Muscle of leg (tissue), 11 donors: ENCODE results near the gene INVS. TPM values are rescaled to one million over a fixed set of nuclear protein-coding genes. Genes with fewer than 3 reads are reported as not detected.
A peak's percentile ranks its signal among the peaks of the same experiment; 100 is the strongest.
"Not testable (repeated sequence)": the region's sequence is repeated elsewhere in the genome, so short reads cannot be mapped to it uniquely, and the experiment has no call there.

Source experiments
- DNase-seq: peaks from one replicate; pipeline ENCODE4 v3.0.0; 2013
- H3K27ac ChIP-seq: one replicate; pipeline ENCODE4 v1.5.1; 2013; ENCODE audit warnings: mild to moderate bottlenecking, low read length, control low read depth
- H3K27me3 ChIP-seq: one replicate; pipeline ENCODE4 v1.6.1; 2013; ENCODE audit warnings: low read length; ENCODE audit not compliant: control insufficient read depth, insufficient read depth
- H3K36me3 ChIP-seq: one replicate; pipeline ENCODE4 v1.6.1; 2013; ENCODE audit warnings: low read length; ENCODE audit not compliant: control insufficient read depth, insufficient read depth
- H3K4me1 ChIP-seq: one replicate; pipeline ENCODE4 v1.6.1; 2013; ENCODE audit warnings: low read length; ENCODE audit not compliant: control insufficient read depth, insufficient read depth
- H3K4me3 ChIP-seq: one replicate; pipeline ENCODE4 v1.5.1; 2013; ENCODE audit warnings: low read length, control low read depth
- H3K9me3 ChIP-seq: replicated peaks from 2 replicates; pipeline ENCODE4 v1.6.1; 2013; ENCODE audit warnings: low read depth, low read length; ENCODE audit not compliant: control insufficient read depth
- WGBS: methylation state at CpG from one replicate; pipeline ENCODE4 v1.1.5; 2013; ENCODE audit warnings: missing lambda C conversion rate; ENCODE audit not compliant: insufficient coverage; 5-methylcytosine and 5-hydroxymethylcytosine counted together
- polyA plus RNA-seq, 8 donors: library from polyadenylated mRNA; unstranded; fragments of 120-200 nt; gene quantifications; one replicate each; pipeline versions ENCODE4 v1.2.1 to v1.2.3, GENCODE V29; 2013; ENCODE audit warnings: inconsistent platforms in 1 of 8, low replicate concordance in 1 of 8; ENCODE audit not compliant: insufficient read length in 8 of 8, insufficient read depth in 1 of 8
- total RNA-seq: library from RNA; stranded (reverse); fragments of 120-200 nt; gene quantifications from one replicate; pipeline ENCODE4 v1.2.4, GENCODE V29; 2013

INVS gene
- total and polyA plus RNA-seq, 9 donors: 8.1 to 16.9 (median 11.0) TPM

DNA sequence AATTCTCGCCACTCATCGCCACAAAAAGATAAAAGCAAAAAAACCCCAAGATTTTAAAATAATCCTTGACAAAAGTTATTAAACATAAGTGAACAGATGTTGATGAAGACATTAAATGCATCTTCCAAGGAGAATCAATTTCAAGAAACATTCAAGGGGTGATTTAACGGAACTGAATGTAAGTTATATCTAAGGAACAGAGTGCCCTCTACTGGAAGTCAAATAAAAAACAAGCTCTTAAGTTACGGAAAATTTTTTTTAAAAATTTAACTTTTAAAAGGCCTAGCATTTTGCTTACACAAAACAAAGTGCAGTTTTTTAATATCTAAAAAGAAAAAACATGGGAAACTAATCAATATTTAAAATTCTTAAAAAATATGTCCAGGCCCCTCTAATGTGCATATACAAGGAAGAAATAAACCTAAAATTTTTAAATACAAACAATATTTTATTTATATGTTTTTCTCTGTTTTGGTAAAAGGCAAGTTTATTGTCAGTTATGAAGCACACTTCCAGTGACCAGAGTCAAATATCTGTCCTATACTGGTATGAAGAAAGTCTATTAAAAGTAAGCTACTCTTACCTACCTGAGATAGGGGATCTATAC lies 225.7 kb downstream of the INVS start:
- no peaks in the 10 kb centered on the region for H3K4me1 ChIP-seq
- DNase-seq: peak; percentile 68
- H3K9me3 ChIP-seq: no peaks in the 10 kb centered on the region
- no CpG with 5 or more reads among the region's 4 CpGs for WGBS
- peaks cover 10% of the 10 kb centered on the region for H3K36me3 ChIP-seq
- no peak overlapping the region for H3K4me3 ChIP-seq
- no peaks in the 10 kb centered on the region for H3K27me3 ChIP-seq
- H3K27ac ChIP-seq: no peak overlapping the region

DNA sequence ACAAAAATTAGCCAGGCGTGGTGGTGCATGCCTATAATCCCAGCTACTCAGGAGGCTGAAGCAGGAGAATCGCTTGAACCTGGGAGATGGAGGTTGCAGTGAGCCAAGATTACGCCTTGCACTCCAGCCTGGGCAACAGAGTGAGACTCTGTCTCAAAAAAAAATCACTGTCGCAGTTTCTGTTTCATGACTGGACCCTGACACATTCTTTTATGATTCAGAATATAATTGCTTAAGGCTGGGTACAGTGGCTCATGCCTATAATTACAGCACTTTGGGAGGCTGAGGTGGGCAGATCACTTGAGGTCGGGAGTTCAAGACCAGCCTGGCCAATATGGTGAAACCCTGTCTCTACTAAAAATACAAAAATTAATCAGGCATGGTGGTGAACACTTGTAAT lies 239.7 kb downstream of the INVS start:
- H3K9me3 ChIP-seq, H3K4me3 ChIP-seq, H3K36me3 ChIP-seq, DNase-seq, H3K27ac ChIP-seq, H3K27me3 ChIP-seq, H3K4me1 ChIP-seq: not testable (repeated sequence)
- 100% methylated on average over 2 of the region's 5 CpGs for WGBS

DNA sequence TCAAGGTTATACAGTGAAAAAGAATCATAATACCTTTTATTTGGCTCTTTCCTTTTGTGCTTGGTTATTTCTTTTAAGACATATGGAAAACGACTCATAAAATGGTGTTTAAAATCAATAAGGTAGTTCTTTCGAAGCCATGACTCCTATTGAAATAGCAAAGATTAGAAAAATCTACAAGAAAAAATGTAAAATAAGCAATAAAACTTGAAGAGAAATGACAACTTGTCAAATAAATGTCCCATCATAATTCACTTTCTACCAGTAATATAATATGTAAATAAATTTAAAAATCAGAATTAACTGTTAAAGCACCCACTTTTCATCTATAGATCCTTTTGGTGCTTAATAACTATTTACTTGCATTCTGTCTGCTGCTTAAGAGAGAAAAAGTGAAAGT lies 241.2 kb downstream of the INVS start:
- Histone ChIP-seq H3K27me3 (no peaks in the 10 kb centered on the region), H3K36me3 (peaks cover 5% of the 10 kb centered on the region), H3K4me3 (no peak overlapping the region), H3K4me1 (no peaks in the 10 kb centered on the region), H3K9me3 (no peaks in the 10 kb centered on the region), H3K27ac (no peak overlapping the region)
- WGBS: no CpG with 5 or more reads among the region's 2 CpGs
- no peak for DNase-seq

DNA sequence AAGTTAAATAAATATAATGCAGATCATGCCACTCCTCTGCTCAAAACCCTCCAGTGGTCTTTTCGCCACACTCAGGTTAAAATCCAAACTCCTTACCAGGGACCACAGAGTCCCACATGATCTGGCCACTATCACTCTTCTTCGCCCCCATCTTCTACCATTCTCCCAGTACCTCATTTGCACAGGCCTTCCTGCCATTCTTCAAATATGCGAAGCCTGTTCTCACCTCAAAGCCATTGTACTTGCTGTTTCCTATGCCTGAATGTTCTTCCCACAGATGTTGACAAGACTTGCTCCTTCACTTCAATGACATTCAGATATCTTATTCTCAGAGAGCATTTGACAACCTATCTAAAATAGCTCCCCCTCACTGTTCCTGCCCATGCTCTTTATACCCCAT lies 242.8 kb downstream of the INVS start:
- WGBS: 96% methylated on average over 3 of the region's 3 CpGs
- no peaks in the 10 kb centered on the region for H3K27me3 ChIP-seq
- no peak for DNase-seq
- no peak overlapping the region for H3K4me3 ChIP-seq
- peaks cover 10% of the 10 kb centered on the region for H3K36me3 ChIP-seq
- H3K27ac ChIP-seq: no peak overlapping the region
- H3K9me3 ChIP-seq: no peaks in the 10 kb centered on the region
- no peaks in the 10 kb centered on the region for H3K4me1 ChIP-seq

DNA sequence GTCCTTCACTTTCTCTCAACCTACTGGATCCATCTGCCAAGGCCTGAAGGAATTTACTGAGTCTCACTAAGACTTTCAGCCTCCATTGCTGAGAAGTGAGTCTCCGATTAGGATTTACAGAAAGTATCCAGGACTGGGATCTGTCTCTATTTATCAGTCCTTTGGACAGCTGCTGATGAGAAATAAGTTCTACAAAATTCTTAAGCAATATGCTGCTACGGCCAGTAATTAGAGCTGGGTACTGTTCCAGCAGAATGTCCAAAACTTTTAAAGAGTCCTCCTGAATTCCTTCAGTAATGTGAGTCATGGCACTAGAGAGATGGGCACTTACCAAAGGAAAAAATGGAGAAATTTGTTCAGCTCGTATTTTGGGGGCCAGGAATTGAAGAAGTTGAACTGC lies 247.8 kb downstream of the INVS start:
- H3K36me3 ChIP-seq: peaks cover 6% of the 10 kb centered on the region
- DNase-seq: no peak
- no peaks in the 10 kb centered on the region for H3K27me3 ChIP-seq
- no peak overlapping the region for H3K27ac ChIP-seq
- WGBS: 100% methylated on average over 1 of the region's 3 CpGs
- H3K9me3 ChIP-seq: no peaks in the 10 kb centered on the region
- no peak overlapping the region for H3K4me3 ChIP-seq
- H3K4me1 ChIP-seq: no peaks in the 10 kb centered on the region

DNA sequence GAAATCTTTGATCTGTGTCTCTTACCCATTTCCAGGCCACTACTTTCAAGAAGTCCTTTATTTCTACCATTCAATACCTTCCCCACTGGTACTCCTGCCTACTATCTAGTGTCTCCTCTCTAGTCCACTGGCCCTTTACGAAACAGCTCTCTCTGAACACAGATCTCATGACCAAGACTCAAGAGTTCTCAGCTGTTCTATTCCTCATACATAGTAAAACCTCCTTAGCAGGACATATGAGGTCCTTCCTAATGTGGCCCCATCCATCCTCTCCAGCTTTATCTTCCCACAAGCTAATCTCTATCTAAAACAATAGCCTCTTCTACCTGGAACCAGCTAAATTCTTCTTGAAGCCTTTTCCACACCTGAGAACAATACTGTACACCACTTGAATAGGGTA lies 251.1 kb downstream of the INVS start:
- peaks cover 2% of the 10 kb centered on the region for H3K4me1 ChIP-seq
- H3K4me3 ChIP-seq: no peak overlapping the region
- DNase-seq: no peak
- H3K36me3 ChIP-seq: peaks cover 6% of the 10 kb centered on the region
- WGBS: 100% methylated on average over 1 of the region's 1 CpG
- H3K27me3 ChIP-seq: no peaks in the 10 kb centered on the region
- H3K9me3 ChIP-seq: no peaks in the 10 kb centered on the region
- H3K27ac ChIP-seq: no peak overlapping the region

Other genes starting within 250 kb of the INVS start
- gene STX17, start 192.6 kb upstream of the INVS start, total RNA-seq: 15.0 TPM
- gene STX17, start 192.6 kb upstream of the INVS start, polyA plus RNA-seq: 10 to 100 TPM; 10.8 to 15.5 (median 12.8) TPM
- gene ERP44, start 243 bp upstream of the INVS start, total RNA-seq: 16.0 TPM
- 10 to 100 TPM; 16.4 to 26.5 (median 19.1) TPM for gene ERP44, start 243 bp upstream of the INVS start, polyA plus RNA-seq